ENCODE data around the gene VENTX. TPM values are rescaled to one million over a fixed set of nuclear protein-coding genes. Genes with fewer than 3 reads are reported as not detected.

Gene VENTX
- total RNA-seq, 4 donors from 2014 or later = 0.21 to 1.3 (median 0.51) TPM; not detected in 1

GRCh38 chr10:133209641-133210040 lies 28.0 kb upstream of the VENTX start:
- no peak for TF ChIP-seq CTCF (IDR thresholded peaks at IDR 0.05)
- TF ChIP-seq POLR2A (IDR thresholded peaks at IDR 0.05) = no peak
- Histone ChIP-seq H3K9me3 (no peaks in the 10 kb centered on the region), H3K27ac (no peak overlapping the region), H3K4me3 (no peak overlapping the region), H3K4me1 (no peaks in the 10 kb centered on the region), H3K27me3 (no peaks in the 10 kb centered on the region), H3K36me3 (no peaks in the 10 kb centered on the region)
- intact Hi-C loops (cut with DNase I; ENCODE audit: low total_unique reads) = no loop called here
- no peak for DNase-seq

GRCh38 chr10:133210398-133211140 lies 27.1 kb upstream of the VENTX start:
- no peaks in the 10 kb centered on the region for H3K36me3 ChIP-seq
- TF ChIP-seq POLR2A (IDR thresholded peaks at IDR 0.05) (no peak), CTCF (IDR thresholded peaks at IDR 0.05) (no peak)
- no peak overlapping the region for H3K4me3 ChIP-seq
- no peak for DNase-seq
- H3K4me1 ChIP-seq = no peaks in the 10 kb centered on the region
- H3K27ac ChIP-seq = no peak overlapping the region
- intact Hi-C loops (cut with DNase I; ENCODE audit: low total_unique reads) = no loop called here
- H3K9me3 ChIP-seq = no peaks in the 10 kb centered on the region
- no peaks in the 10 kb centered on the region for H3K27me3 ChIP-seq

GRCh38 chr10:133211141-133211830 lies 26.4 kb upstream of the VENTX start:
- TF ChIP-seq POLR2A (IDR thresholded peaks at IDR 0.05) = no peak
- TF ChIP-seq CTCF (IDR thresholded peaks at IDR 0.05) = no peak
- intact Hi-C loops (cut with DNase I; ENCODE audit: low total_unique reads) = no loop called here

GRCh38 chr10:133211959-133212852 lies 25.4 kb upstream of the VENTX start:
- no peaks in the 10 kb centered on the region for H3K27me3 ChIP-seq
- no peak for TF ChIP-seq POLR2A (IDR thresholded peaks at IDR 0.05)
- no peak overlapping the region for H3K27ac ChIP-seq
- intact Hi-C loops (cut with DNase I; ENCODE audit: low total_unique reads) = no loop called here
- H3K4me3 ChIP-seq = no peak overlapping the region
- H3K4me1 ChIP-seq = no peaks in the 10 kb centered on the region
- DNase-seq = no peak
- no peaks in the 10 kb centered on the region for H3K36me3 ChIP-seq
- H3K9me3 ChIP-seq = no peaks in the 10 kb centered on the region

More at GRCh38 chr10:133211141-133211830, 26.4 kb upstream of the VENTX start:
- no peaks in the 10 kb centered on the region for H3K27me3 ChIP-seq
- no peak overlapping the region for H3K4me3 ChIP-seq
- DNase-seq = no peak
- H3K4me1 ChIP-seq = no peaks in the 10 kb centered on the region
- no peaks in the 10 kb centered on the region for H3K36me3 ChIP-seq
- H3K27ac ChIP-seq = no peak overlapping the region
- no peaks in the 10 kb centered on the region for H3K9me3 ChIP-seq

GRCh38 chr10:133212853-133213494 lies 24.7 kb upstream of the VENTX start:
- DNase-seq = no peak
- no peak overlapping the region for H3K4me3 ChIP-seq
- no peaks in the 10 kb centered on the region for H3K9me3 ChIP-seq
- intact Hi-C loops (cut with DNase I; ENCODE audit: low total_unique reads) = no loop called here
- no peaks in the 10 kb centered on the region for H3K27me3 ChIP-seq
- no peak for TF ChIP-seq POLR2A (IDR thresholded peaks at IDR 0.05)
- no peak for TF ChIP-seq CTCF (IDR thresholded peaks at IDR 0.05)
- no peaks in the 10 kb centered on the region for H3K36me3 ChIP-seq
- no peak overlapping the region for H3K27ac ChIP-seq
- no peaks in the 10 kb centered on the region for H3K4me1 ChIP-seq
